IPS DF 4.7 (cell line): ENCODE measurements around the gene CTTNBP2.

Experiments used
- DNase-seq: peaks from one replicate; pipeline ENCODE4 v3.0.0-alpha.2; 2013; ENCODE audit warnings: low spot score; ENCODE audit errors: extremely low read depth

Gene CTTNBP2

DNA sequence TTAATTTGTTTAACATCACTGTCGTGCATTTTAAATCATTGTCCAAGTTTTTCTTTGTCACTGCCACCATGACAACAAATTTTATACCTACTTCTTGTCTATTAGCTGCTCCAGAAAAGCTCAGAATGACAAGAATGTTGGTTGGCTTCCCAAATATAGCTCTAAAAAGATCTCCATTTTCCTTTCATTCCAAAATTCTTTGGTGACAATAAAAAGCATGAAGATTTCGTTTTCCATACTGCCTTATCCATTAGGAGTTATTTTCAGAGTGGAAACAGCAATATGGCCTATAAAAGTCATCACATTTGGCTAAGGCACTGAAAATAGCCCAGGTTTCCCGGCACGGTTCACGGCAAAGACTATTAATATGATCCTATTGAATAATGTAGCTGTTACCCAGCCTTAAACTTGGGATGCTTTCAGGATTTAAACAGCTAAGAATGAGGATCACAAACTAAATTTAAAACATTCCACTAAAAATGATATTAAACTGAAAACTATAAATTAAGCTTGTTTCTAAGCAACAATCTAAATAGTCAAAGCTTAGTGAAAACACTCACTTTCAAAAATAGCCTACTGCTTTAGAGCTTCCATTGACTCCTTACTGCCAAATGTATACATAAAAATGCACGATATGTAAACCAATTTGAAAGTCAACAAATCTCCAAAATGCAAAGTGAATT is 2.7 kb downstream of the CTTNBP2 start:
- DNase-seq: no peak

DNA sequence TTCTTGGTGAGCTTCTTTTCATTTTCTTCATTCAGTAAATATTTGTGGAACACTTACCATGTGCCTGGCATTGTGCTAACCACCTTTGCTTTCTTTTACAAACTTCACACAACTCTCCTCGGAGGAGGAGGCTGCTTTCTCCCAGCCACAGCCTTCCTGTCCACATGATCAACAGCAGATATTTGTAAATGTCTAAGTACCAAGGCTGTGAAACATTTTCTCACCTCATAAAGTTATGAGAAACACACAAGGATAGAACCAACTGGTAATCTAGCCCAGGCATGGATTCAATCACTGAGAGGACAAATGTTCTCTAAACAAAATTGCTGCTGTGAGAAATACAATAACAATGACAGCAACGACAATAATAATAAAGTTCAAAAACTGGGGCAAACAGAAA is 3.9 kb downstream of the CTTNBP2 start:
- DNase-seq: no peak

DNA sequence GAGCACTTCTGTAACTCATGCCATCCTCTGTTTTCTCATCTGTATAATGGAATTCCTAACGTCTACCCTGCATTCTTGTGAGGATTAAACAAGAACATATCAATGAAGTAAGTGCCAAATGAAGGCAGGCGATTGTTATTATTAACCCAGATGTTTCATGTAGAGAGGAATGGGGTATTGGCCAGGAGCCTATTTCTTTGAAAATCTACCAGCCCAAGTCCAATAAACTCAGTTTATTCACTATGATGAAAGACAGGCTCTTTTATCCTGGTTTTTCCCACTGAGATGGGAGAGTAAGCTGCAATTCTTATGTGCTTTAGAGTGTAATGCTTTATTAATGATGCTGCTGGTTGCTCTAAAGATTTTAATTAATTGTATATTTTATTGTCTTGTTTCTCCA is 9.6 kb downstream of the CTTNBP2 start:
- no peak for DNase-seq

DNA sequence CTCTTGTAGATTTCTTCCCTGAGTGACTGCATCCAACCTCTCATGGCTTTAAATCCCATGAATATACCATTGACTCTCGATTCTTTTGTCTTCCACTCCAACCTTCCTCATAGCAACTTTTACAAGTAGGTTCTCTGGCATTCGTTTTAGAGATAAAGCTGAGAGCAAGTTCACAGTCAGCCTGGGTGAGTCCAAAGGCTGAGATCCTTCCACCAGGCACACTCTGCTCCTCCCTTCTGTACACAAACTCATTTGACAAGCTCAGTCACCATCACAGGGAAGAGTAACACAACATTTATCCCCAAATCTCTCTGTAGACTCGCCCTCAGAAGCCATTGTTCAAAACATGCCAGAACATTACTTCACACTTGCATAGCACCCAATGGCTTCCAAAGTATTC is 10.9 kb downstream of the CTTNBP2 start:
- DNase-seq: no peak

DNA sequence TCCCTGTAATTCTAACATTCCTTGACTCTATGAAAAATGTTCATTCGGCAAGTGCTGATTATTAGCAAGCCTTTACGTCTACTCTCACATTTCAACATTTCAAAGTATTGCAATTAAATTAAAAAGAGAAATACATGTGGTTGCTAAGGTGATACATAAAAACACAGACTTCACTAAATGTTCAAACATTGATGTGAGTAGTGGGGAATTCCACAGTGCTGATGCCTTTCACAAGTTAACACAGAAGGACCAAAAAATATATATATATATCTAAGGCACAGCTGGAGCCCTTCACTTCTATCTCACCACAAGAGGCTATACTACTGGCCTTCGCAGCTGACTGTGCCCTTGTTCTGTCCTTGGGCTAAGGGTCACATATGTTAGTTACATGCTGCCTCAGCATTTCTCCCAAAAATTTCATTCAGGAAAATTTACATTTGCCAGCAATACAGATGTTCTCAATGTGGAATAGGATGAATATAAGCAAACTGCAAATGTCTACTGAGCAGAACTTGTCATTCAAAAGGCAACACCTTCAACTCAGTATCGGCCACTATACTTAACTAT is 13.9 kb downstream of the CTTNBP2 start:
- DNase-seq: no peak

DNA sequence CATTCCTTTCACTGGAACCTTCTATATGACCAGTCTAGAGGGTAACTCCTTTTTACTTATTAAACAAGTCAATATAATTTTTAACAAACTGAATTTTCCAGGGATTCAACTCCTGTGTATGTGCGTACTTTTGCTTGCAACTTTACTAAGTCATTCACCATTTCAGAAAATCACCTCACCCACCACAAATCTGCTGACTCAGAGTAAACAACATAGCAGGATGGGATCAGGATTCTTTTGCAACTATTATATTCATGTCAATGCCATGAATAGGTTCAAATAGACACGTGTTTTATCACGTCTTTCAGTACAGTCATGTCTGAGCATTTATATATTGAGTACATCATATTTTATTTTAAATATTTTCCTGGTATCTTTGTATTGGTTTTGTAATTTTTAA is 14.5 kb downstream of the CTTNBP2 start:
- DNase-seq: no peak

DNA sequence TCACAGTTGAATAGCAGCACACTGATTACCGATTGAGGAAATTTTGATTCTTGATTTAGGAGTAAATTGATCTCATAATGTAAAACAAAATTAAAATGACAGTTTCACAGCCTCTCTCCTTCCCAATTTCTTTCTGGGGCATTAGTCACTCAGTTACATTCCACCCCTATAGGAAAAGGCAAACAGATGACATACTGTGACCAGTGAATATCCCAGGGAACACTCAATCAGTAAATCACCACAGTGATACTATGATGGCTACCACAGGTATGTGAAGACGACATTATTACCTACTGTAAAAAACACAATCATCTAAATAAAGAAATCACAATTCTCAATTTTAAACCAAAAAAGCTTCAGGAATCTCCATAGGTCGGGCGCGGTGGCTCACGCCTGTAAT is 15.5 kb downstream of the CTTNBP2 start:
- no peak for DNase-seq

DNA sequence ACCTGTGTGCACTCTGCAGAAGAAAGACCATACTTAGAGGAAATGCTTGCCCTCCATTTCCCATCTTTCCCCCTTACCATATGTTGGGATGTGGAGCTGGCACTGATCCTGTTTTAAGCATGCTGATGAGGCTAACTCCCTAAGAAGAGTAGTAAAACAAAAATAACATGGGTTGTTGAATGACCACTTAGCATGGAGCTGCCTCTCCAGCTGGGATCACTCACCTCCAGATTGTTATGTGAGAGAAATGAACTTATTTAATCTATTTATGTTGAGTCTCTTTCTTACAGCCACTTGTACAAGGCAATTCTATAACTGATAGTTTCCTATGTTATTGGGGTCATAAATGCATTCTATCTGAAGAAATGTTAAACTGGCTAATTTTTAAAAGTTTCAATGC is 17.0 kb downstream of the CTTNBP2 start:
- no peak for DNase-seq

DNA sequence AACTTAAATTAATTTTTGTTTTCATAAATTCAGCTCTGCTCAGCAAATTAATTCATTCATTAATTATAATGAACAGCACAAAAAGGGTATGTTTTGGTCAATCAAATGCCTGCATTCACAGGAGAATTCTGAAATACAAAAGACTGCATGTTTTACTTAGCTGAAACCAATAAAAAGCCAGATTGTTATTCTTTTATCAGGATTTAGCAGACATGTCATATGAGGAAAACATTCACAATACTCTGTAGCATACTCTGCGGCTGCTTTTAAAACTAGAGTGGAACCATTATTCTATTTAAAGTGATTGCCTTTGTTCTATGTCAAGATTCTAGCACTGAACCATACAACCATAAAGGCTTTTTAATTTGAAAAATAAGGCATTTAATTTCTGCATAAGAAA is 19.1 kb downstream of the CTTNBP2 start:
- DNase-seq: no peak

DNA sequence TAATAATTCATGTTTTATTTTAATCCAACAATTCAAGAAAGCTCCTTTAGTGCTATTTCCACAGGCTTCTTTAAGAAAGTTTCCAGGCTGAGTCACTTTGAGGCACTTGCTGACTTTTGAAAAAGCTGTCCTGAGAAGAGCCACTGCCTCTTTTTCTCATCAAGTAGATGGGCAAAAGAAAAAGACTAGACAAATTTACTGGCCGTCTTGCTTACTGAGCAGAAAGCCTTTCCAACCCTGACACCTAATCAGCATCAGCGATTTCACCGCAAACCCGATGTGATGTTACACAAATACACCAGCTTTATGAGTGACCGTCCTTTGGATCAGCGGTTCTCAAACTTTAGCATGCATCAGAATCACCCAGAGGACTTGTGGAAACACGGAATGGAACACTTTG is 24.3 kb downstream of the CTTNBP2 start:
- DNase-seq: no peak

DNA sequence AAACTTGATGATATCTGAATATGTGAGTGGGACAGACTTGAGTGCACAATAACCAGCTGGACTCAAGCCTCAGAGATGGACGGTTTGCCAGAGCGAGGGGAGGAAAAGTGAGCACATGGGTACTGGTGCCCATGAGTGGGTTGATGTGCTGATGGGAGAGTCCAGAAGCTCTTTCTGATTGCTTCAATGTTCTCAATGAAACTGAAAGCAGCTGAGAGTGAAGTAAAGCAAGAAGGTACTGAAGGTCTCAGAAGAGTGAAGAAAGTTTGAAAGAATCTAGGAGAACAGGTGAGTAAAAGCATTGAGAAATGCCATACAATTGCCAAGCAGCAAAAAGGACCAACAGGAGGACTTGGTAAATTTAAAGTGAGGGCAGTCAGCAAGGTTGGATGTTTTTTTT is 28.6 kb downstream of the CTTNBP2 start:
- DNase-seq: no peak

DNA sequence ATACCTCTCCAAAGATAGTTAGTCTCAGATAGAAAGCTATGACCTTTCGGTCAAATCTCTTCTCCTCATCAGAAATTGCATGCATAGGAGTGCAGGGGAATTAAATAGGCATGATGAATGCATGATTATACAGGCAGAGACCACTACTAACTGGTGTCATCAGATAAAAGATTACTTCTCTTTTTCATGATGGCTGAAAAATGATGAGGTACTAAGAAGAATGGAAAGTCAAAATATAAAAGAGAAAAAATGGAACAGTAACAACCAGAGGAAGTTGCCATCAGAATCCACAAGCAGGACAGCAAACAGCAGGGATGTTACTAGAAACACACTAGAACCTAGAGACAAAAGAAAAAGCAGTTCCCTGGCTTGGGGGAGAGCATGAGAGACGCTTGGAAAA is 31.6 kb downstream of the CTTNBP2 start:
- DNase-seq: no peak

DNA sequence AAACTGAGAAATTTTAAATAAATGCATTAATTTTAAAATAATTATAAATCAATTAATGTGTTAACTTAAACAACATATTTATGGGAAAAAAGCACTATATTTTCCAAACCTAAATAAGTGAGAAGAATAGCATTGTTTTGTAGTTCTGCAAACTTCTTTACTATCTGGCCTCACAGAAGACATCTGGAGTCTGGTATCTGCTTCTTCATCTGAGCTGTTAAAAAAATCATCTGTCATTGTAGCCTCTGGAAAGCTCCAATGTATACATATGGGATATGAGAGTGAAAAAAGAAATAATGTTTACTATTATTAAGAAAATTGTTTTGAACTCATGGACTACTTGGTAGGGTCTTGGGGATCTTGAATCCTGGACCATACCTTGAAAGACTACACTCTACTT is 32.2 kb downstream of the CTTNBP2 start:
- no peak for DNase-seq

DNA sequence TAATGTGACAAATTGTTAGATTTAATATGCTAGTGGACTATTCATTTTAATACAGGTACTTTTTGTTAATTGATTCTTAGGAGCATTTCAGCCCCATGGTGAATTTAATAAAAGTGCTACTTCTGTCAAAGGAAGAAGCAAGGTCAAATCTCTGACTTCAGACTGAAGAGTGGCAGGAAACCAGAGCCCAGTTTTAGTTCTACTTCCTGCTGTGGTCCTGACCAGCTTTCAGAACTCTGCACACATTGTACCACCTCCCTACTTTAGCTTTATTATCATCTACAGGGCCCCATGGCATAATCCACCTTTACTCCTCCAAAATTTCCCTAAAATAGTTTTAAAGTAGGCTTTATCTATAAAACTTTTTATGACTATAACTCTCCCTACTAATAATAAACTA is 33.7 kb downstream of the CTTNBP2 start:
- DNase-seq: no peak

DNA sequence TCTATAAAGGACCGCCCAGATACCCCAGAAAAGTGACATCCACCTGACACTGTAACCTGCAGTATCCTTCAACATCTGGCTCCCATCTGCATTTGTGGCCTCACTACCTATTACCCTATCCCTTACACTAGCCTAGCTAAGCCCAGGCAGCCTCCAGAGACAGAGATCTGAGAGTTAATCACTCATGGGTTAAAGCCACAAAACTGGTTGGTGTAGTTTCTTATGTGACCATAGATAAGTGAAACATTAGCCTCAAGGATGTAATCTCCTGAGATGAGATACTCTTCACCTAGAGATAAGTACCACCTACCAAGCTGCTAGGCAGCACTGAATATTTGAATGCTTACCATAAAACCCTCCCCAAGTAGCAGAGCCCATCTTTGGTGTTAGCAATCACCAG is 35.4 kb downstream of the CTTNBP2 start:
- DNase-seq: no peak

DNA sequence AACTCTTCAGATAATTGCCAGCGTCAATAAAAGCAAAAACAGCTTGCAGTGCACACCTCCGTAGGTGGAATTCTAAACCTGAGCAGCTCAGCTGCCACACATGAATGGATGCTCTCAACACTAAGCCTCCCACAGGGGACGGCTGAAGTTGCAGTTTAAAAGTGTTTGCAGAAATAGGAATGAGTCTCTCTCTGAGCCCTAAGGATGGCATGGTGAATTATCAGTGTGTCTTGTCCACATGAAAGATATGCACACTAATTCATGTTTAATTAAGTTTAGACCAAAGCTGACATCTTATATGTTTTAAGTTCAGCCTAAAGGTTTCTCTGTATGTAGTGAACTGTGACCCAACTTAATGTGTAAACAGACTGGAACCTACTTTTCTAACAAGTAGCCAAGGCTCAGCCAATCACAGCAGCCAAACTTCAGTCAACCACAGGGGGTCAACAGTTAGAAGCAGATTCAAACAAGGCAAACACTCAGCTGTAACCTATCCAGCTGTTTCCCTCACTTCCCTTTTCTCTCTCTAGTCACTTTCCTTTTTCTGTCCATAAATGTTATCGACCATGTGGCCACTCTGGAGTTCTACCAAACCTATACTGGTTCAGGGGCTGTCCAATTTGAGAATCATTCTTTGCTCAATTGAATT is 38.1 kb downstream of the CTTNBP2 start:
- DNase-seq: no peak

DNA sequence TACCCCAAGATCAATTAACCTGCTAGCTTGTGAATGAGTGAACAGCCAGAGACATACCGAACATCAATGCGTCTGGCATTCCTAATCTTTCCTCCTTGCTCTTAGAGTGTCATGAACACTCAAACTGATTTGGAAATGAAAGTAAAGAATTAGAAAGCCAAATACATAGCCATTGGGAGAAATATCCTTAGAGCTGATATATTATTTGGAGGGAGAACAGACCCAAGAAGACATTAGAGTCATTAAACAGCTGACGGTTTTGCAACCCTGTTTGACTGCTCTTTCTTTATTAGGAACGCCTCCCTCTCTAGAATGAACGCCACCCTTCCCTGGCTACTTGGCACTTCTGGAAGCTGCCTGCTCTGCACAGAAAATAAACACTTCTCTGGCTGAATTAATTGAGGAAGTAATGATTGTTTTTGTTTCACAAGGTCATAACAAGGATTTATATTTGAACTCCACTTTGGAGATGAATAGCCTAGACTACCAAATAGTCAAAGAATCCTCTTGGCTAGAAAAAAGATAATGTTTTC is 42.8 kb downstream of the CTTNBP2 start:
- no peak for DNase-seq

DNA sequence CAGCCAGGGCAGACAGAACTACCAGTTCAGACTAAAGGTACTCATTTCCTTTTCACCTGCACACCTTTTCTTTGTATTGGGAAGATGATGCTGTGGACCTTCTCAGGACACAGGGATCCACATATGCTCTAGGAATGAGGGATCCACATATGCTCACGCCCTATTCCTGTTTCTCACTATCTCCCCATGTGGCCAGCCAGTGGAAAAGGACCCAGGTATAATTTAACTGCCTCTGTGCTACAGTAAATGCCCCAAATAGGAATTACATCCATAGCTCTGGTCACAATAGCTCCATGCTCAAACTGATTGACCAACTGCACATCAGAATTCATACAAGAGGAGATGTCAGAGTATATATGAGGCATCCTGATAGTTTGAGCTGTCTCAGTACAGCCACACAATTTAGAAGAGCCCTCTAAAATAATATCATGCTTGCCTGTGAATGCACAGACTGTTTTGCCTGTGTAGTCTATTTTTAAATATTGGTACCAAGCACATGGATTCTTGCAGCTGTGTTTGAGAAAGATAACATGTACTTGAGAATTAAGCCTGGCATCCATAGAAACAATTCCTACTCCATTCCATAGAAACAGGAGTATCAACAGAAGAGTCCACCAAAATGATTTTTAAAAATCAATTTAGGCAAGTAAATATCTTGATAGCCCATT is 43.7 kb downstream of the CTTNBP2 start:
- DNase-seq: no peak

DNA sequence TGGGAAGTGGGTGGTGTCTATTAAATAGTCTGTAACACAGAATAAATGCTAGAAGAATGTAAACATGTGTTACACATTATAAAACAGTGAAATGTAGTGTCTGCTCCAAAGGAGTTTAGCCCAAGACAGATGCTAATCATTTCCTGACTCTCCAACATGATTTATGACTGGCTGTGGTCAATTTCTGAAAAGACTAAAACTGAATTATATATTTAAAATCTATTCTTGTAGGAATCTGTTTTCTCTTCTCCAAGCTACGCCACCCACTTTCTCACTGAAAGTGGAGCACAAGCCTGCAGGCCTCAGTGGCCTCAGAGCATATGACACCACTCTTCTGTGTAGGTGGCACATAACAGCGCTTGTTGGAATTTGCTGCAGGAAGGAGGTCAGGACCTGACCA is 44.4 kb downstream of the CTTNBP2 start:
- DNase-seq: no peak

DNA sequence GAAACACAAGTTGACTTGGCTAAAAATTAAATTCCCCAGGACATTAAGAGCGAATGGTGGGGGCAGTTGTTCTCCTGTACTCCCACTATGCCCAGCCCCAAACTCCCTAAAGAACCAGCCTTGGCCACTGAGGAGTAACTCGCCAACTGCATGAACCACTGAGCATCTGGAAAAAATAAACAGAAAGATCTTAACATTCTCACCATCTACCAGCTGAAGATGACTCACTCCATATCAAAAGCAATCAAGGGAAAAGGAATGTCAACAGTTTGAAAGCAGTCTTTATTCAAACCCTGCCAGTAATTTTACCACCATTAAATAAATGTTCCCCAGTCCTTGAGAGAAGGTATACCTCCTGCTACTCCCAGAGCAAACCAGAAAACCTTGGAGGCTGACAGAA is 45.4 kb downstream of the CTTNBP2 start:
- DNase-seq: no peak

DNA sequence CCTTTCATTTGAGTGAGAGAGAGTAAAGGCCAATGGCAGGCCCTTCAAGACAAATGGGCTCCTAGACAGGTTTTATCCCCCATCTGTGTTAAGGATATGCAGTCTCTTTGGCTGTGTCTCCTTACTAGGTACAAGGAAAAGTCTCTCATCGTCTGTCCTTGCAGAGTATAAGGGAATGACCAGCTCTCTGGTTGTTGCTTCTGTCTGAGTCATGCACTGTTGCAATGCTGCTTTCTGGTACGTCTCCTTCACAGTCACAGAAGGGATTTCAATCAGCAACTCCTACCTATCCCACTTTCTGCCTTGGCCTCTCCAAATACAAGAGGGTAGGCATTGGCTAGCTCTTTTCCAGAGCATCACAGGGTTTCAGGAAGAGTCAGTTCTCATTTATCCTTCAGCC is 48.1 kb downstream of the CTTNBP2 start:
- no peak for DNase-seq

DNA sequence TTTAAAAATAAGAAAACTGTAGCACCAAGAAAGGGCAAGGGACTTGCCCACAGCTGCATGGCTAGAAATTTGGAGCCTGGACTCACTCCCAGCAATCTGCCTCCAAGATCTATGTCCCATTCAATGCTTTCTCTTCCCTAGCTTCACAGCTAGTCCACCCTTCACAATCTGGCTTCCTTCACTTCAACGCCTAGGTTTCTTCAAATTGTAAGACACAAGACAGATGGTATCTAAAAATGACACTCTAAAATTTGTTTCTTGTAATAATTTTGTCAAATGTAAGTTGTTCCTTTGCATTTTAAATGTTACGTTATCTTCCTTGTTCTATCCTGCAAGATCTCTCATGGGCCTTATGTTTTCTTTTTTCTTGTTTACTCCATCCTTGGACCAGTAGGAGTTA is 48.6 kb downstream of the CTTNBP2 start:
- DNase-seq: no peak
